GM11168 (cell line): Measurements from ENCODE around the gene MID1.
"Not testable (repeated sequence)": the region's sequence is repeated elsewhere in the genome, so short reads cannot be mapped to it uniquely, and the experiment has no call there.

Experiments used
- in situ Hi-C: fragments of 300-500 bp; cut with MboI; formaldehyde crosslinking; loops from one replicate; pipeline ENCODE4 v1.12.0; 2022; ENCODE audit warnings: low sequenced_read_pairs; ENCODE audit not compliant: unreplicated experiment

MID1 gene

DNA sequence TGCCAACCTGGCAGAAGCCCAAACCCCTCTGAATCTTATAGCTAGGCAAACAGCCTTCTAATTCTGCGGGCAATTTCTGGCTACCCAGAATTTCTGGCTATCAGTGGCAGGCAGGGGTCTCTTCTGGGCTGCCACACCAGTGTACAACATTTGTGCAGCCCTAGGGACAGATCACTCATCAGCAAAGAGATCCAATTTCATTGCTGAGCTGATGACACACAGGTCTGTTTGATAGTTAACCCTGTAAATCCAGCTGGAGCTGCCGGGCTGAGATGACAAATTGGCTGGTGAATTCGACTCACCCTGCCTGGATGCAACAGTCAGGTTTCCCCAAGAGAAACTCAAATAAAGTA is 2.4 kb downstream of the MID1 start:
- in situ Hi-C loops: loop anchor here (10.0 kb wide), 1 partner anchor 433 kb away; no protein-coding TSS in a partner anchor

DNA sequence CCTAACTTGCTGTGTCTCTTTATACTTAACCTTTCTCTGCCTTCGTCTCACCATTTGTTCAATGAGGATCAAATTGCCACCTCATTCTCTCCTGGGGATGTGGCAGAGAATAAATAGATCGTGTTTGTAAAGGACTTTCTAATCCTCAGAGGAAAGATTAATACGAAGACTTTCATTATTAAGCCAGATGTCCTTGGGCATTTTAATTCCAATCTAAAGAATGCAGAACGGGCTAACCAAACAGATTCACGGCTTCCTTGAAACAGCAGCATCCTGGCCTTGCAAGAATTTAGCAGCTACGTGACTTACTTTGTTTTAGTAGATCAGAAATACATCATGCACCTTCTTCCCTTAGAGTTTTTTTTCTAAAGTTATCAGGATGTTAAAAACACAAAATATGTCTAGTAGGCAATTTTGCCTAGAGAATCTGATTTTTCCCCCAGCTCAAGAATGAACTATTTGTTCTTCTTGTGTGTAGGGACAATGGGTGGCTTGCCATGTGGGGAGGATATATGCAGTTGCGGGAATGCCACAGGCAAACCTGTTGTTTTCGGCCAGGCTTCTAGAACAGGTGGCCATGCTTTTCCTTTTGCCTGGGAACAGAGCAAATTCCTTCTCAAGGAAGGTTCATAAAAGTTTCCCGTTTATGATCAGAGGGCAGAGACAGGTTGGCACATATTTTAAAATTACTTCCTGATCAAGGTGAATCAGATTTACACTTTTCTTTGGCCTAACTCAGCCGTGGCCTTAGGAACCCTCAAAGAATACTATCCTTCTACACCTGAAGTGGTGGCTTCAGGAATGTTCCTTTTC is 3.0 kb downstream of the MID1 start:
- in situ Hi-C loops: loop anchor here (10.0 kb wide), 1 partner anchor 433 kb away; no protein-coding TSS in a partner anchor

DNA sequence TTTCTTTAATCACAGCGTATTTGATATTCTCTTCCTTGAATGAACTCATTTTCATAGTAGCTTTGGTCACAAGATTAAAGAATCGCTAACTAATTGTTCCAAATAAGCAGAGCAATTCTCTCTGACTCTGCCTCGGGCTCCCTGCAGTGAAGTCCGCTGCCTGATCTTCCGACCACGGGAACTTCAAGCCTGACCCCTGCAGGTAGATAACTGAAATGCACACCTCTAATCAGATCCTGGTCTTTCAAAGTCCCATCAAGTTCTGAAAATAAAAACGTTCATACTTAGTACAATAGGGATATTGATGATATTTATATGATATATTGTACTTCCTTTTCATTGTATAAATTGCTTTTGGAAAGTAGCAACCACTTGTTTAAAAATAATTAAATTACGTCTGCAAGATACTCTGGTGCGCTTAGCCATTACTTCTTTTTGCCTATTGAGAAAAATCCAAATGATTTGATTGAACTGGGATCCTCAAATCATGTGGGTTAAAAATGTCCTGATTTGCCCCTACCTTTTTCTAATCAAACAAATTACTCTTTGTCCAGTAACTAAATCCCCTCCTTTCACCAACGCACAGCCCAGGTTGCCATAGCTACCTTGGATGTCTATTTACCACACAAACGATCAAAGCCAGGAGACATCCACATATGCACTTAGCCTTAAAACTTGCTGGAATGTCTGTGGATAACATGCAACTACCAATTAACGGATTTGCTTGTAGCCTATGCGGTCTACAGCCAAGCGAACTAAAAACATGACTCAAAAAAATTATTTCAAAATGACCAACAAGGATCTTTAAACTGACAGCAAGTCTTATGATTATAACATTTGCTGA is 4.2 kb downstream of the MID1 start:
- in situ Hi-C loops: loop anchor here (10.0 kb wide), 1 partner anchor 431 kb away; no protein-coding TSS in a partner anchor

DNA sequence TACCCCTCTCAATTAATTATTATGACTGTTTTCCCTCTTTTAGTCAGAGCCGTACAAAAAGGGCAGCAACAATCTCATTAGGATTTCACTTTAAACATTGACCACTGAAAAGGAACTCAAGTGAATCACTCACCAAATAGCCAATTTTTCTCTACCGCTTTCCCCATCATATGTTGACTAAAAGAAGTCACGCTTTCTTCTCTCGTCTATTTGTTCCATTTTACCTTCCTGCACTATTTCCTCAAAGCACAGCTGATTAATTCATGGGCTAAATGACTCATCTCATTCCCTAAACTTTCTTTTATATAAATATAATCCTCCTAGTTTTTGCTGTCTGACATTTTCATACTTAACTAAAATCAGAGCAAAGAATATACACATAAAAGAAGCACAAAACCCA is 8.2 kb downstream of the MID1 start:
- in situ Hi-C loops: loop anchor here (10.0 kb wide), 1 partner anchor 427 kb away; no protein-coding TSS in a partner anchor

DNA sequence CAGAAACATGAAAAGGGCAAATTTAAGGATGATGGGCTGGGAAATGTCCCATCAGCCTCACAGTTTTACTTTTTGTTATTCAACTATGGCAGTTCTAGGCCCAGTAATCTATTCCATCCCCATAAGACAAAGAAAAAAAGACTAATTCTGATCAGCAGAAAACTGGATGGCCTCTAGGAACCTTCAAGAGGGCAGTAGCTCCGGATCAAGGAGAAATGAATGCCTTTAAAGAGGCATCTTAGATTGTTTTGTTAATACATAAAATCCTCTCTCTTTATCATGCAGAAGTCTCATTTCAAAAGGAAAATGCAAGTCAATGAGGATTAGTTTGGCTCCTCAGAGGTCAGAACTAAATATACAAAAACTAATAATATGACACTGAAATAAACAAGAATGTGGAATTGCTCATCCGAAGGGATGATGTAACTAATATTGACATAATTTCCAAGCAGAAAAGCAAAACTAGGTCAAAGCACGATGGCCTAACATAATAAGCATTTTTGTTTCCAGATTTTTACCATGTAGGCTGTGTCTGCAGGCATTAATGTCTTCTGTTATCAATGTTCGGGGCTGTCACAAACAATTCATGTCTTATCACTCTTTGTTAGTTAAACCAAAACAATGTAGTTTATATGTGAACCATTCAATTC is 8.8 kb downstream of the MID1 start:
- in situ Hi-C loops: loop anchor here (10.0 kb wide), 1 partner anchor 427 kb away; no protein-coding TSS in a partner anchor

DNA sequence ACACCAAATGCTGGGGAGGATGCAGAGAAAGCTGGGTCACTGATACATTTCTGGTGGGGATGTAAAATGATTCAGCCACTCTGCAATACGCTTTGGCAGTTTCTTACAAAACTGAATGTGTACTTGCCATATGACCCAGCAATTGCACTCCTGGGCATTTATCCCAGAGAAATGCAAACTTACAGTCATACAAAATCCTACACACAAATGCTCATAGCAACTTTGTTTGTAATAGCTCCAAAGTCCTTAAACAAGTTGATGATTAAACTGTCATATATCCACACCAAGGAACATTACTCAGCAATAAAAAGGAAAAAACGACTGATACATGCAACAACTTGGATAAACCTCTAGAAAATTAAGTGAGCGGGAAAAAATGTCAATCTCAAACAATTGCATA is 12.3 kb downstream of the MID1 start:
- in situ Hi-C loops: no loop called here

DNA sequence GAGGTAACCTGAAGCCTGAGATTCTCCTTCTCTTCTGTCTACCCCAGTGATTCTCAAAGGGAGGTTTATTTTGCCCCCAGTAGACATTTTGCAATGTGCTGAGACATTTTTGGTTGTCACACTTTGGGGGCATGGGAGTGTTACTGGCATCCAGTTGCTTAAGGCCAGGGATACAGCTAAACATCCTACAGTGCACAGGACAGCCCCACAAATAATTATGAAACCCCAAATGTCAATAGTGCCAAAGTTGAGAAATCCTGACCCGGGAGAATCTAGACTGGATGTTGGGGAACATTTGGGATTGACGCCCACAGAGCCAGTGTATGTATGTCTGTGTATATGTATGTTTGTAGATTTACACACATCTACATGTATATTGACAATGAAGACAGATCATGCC is 13.2 kb downstream of the MID1 start:
- in situ Hi-C loops: no loop called here

DNA sequence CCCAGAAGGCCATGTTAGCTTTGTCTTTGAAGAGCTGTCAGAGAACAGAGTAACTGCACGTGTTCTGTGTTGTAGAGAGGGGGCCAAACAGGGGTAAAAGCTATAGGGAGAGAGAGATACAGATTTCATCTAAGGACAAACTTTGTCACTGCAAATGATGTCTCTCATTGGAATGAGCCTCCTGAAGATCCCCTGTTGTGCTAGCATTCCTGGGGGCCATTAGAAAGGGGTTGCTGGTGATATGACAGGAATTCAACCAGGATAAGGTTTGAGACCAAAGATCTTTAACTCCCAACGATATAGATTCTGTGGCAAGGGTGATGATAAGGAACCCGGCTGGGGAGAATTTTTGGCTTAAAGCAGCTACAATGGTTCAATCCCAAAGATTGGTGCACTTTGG is 16.8 kb downstream of the MID1 start:
- in situ Hi-C loops: no loop called here

DNA sequence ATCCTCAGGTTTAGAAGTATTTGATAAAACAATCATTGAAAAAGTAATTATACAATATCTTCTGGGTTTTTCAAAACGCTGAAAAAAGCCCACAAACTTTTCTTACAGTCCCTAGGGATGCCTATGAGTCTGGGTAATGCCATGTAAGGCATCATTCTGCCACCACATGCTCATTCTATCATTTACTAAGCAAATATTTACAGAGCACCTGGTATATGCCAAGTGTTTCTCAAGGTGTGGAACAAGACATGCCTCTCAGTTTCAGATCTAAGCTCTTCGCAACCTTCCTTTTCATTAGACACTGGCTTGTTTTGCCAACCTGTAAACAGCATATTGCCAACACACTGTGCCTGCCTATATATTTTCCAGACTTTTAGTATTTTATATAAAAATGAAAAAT is 17.7 kb downstream of the MID1 start:
- in situ Hi-C loops: no loop called here

DNA sequence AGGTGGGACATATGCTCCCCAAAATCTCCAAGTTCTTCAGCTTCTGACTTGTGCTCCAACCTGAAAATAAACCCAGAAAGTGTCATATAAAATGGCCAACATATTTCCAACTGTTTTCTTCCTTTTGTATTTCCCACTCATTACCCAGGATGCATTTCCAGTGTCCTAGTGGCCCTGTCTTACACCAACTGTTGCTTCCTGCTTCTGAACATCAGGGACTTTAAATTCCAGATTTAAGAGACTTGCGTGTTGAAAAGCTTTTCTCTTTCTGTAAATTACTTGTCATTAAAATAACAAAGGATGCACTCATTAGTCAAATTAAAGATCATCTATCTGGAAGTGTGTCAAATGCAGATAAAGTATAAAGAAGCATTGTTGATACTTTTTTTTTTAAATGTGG is 19.9 kb downstream of the MID1 start:
- in situ Hi-C loops: no loop called here

DNA sequence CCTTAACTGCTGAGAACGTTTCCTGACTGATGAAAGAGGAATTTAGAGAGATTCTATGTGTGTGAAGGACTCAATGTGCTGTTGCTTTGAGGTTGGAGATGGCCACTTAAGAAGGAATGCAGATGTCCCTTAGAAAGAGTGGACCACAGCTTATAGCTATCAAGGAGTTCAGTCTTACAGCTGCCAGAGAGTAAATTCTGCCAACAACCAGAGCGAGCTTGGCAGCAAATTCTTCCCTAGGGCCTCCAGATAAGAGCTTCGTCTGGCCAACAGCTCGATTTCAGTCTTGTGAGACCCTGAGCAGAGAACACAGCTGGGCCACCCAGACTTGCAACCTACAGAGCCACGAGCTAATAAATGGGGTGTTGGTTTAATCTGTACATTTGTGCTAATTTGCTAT is 21.8 kb downstream of the MID1 start:
- in situ Hi-C loops: no loop called here

DNA sequence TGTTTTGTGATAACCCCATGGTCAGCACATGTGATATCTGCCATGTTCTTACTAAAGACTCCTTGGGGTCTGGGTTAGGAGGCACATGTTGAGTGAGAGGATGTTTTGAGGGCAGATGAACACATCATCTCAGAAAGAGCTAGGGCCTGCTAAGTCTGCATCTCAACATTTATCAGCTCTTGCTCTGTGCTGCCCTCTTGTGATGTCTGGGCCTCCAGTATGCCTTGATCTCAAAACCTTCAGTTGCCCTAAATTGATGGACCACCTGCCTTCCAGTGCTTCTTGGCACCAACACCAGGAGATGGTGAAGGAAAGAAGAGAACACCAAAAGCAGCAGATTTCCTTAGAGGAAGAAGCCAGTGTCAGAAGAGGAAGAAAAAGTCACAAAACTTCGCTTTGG is 22.5 kb downstream of the MID1 start:
- in situ Hi-C loops: no loop called here

DNA sequence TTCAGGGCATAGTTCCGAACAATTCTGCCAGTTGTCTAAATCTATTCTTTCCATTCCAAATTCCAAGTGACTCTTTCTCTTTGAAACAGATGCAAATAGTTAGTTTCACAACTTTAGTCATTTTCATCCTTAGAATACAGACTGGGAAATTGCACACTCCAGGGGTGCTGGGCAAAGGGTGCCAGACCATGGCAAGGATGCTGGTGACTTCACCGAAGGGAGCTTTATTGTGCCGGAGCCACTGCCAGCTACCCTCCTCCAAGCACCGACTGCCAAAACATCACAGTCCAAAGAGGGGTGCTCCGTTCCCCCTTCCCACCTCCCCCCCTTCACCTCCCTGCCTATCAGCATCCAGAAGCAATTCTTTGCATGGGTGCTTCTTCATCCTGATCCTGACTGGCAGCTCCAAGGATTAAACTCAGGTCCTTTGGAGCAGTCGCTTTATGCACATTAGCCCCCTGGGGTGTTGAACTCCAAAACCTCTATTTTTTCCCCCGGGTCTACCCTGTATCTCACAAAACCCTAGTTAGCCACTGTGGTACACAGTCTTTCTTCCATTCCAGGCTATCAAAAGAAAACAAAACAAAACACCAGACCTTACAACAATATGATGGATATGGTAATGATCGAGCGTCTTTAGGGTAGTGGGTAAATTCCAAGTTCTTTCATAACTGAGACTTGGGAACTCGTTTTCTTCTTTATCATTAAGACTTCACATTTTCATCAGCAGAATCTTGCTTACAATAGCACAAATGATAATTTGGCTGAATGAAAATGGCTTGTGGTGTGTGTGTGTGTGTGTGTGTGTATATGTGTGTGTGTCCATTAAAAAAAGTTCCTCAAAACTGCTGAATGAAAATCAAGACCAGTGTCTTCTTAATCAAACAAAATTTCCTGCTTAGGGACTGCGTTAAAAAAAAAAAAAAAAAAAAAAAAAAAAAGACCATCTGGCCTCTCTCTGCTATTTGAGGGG is 28.7 kb downstream of the MID1 start:
- in situ Hi-C loops: no loop called here

DNA sequence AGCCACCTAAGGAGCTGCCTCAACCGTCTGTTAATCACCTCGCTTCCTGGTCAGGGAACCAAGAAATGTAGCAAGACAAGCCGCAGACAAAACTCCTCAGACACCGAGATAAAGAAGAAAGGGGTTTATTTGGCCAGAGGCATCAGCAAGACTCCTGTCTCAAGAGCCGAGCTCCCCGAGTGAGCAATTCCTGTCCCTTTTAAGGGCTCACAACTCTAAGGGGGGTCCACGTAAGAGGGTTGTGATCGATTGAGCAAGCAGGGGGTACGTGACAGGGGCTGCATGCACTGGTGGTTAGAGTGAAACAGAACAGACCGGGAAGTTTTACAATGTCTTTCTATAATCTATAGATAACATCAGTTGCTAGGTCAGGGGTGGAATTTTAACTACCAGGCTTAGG is 30.6 kb downstream of the MID1 start:
- in situ Hi-C loops: not testable (repeated sequence)

DNA sequence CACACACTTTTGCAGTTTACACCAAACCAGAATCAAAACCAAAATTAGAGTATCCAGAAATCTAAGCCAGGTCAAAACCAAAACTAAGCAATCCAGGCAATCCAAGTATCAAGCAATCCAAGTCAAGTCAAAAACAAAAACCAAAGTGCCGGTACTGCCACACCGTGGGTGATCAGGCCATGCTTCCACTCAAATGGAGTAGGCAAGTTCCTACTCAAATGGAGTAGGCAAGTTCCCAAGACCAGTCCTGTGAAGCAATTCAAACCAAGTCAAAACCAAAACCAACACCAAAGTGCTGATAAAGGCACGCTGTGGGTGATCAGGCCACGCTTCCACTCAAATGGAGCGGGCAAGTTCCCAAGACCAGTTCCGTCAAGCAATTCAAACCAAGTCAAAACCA is 31.3 kb downstream of the MID1 start:
- in situ Hi-C loops: no loop called here

DNA sequence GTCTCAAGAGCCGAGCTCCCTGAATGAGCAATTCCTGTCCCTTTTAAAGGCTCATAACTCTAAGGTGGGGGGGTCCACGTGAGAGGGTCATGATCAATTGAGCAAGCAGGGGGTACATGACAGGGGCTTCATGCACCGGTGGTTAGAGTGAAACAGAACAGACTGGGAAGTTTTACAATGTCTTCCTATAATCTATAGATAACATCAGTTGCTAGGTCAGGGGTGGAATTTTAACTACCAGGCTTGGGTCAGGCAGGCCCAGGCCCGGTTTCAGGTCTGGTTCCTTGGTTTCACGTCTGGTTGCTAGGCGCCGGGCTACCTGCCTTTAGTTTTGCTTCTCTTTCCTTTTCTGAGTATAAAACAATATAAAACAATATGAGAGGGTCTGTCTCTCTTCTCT is 35.5 kb downstream of the MID1 start:
- in situ Hi-C loops: not testable (repeated sequence)

DNA sequence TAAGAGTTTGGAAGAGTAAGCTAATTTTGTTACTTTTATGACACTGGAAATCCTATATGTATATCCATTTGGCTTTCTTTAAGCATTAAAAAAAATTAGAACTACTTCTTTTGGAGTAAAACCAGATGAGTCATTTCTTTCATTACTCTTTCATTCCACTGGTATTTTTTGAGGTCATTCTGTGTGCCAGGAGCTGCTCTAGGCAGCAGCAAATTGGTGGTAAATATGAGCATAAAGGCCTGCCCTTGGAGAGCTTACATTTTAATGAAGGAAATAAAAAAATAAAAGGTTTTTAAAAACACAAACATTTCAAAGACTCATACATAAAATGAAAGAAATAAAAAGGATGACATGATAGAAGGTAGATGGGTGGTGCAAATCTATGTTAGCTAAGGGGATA is 37.4 kb downstream of the MID1 start:
- in situ Hi-C loops: no loop called here

DNA sequence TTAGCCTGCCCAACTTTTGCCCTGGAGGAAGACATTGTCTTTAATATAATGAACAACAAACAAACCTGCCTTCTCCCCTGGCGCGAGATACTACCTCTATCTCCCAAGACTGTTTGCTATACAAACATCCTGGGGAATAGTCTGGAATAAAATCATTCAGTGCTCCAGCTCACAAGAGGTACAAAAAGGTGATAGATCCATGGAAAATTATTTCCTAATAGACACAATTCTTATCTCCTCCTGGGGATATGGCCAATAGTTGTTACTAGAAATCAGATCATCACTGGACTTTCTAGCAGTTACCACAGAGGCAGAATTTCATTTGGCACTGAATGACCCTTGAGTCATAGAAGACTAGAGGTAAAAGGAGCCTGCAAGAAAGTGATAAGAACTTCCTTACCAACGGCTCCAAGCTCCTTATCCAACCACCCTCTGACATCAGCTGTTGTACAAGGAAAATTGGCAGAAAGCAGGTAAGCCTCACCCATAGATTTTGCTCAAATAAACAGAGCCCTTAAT is 38.1 kb downstream of the MID1 start:
- in situ Hi-C loops: no loop called here
